HG02763 (cell line): ENCODE data around the gene LBX1.

Source experiments
- ATAC-seq: cut with Tn5 transposase; IDR thresholded peaks from one replicate; pipeline ENCODE4 v1.9.1; 2021; ENCODE audit warnings: mild to moderate bottlenecking, moderate library complexity; ENCODE audit not compliant: unreplicated experiment

LBX1 gene

DNA sequence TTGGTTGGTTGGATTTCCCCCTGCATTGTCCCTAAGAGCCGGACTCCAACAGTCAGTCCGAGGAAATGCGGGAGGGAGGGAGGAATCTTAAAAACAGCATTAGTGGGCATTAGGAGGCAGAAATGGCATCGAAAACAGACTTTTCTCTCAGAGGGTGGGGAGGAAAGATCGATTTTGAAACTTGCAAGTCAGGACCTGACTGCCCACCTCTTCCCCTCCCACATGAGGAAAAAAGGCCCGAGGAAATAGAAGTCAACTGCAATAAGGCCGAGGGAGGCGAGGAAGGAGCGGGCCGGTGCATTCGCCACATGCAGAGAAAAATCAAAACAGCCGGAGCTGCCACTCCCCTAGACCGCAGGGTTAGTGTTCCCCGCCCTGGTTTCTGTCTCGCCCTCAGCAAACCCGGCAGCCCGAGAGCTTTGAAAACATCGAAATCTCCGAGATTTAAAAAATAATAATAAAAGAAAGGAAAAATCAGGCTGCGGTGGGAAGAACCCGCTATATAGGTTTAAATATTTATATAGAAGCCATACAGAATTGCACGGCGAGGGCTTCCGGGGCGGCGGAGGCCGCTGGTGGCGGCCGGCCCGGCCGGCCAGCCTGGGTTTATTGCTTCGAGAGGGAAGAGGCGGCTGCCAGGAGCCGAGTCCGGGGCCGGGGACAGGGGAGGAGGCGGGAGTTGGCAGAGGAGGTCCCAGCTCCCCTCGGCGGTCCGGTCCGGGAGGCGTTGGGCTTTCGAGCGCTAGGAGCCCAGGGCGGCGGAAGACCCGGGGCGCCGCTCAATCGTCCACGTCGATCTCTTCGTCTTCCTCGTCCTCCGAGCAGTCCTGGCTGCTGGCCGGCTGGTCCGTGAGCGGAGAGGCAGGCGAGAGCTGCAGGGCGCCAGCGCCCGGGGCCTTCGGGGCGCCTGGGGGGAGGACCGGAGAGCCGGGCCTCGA lies 2.5 kb downstream of the LBX1 start:
- ATAC-seq = no peak

DNA sequence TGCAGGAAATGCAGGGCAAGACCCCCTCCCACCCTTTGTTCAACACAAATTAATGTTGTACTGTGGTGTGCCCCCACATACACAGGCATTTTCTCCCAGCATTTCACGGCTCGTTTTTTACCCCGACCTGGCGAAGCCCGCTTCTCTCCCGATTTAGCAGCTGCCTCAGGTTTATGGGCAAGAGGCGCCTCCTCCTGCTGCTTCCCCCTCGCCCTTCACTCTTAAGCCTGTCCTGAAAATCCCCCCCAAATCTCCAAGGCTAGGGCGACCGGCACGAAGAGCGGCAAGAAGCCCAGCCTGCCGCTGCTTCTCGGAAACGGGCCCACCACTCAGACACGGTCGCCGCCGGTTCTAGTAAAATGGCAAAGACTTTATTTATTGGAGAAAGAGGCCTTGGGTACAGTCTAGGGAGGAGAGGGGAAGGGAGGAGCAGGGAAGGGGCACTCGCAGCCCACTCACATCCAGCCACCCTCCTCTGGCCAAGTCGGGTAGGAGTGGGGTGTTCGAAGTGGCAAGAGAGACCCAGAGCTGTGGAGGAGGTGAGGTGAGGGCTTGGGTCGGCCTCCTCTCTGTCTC lies 3.3 kb downstream of the LBX1 start:
- ATAC-seq = no peak

GRCh38 chr10:101224910-101225823 lies 4.1 kb downstream of the LBX1 start:
- ATAC-seq = no peak

DNA sequence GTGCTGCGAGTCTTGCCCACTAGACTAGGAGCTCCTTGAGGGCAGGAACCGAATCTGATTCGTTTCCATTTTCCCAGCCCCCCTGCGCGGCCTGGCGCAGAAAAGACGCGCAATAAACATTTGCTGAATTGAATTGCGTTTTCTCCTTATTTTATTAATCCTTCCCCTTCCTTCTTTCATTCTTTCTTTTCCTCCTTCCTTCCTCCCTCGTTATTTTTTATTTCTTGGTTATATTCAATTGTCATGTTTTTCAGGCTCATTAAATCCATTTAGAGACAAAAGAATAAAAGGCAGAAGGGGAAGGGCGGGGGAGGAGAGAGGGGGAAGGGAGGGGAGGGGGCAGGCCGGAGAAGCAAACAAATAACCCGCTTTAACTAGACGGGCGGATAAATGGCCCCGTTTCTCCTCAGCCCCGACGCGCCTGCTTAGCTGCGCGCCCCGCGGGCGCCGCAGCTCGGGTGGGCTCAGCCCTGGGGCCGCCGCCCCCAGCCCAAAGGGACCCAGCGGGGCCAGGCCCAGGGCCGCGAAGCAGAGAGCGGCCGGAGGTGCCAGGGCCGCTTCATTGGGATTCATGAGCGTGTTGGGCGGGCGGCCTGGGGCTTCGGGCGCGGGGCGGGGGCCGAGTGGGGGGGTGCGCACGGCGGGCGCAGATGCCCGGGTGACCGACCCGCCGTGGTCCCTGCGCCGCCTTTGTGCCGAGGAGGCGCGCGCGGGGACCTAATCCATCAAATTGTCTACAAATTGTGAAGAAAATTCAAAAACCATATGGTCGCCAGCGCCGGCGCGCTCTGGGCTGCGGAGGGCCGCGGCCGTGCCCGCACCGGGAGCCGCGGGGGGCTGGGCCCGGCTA lies 5.0 kb downstream of the LBX1 start:
- no peak for ATAC-seq

DNA sequence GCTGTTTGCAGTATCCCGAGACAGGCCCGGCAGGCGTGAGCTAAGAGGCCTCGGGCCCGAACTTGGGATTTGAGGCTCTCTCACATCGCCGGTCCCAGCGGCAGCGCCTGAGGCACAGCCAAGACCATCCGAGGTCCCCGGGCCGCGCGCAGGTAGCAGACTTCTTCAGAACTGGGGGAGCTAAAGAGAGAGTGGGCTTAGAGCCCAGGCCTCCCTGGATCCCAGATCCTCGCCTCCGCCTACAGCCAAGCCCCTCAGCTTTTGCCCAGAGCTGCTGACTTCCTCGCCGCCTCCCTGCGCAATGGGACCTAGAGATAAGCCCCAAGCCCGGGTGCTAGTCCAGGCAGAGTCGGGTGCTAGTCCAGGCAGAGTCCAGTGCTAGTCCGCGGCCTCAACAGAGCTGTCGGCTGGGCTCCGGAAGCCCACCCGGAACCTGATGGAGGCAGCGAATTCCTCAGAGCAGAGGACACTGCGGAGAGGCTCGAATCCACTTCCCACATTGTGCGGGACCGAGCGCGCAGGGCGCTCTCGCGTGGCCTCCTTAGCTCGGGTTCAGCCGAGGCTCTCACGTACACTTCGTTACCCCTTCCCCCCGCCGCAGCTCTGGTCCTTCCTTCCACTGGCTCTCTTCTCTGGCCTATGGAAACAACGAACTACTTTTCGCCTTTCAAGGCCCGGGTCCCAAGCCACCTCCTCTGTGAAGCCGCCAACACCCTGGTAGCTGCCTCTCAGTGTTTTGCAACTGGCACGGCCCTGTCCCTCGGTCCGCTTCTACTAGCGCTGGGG lies 5.8 kb downstream of the LBX1 start:
- ATAC-seq = no peak

DNA sequence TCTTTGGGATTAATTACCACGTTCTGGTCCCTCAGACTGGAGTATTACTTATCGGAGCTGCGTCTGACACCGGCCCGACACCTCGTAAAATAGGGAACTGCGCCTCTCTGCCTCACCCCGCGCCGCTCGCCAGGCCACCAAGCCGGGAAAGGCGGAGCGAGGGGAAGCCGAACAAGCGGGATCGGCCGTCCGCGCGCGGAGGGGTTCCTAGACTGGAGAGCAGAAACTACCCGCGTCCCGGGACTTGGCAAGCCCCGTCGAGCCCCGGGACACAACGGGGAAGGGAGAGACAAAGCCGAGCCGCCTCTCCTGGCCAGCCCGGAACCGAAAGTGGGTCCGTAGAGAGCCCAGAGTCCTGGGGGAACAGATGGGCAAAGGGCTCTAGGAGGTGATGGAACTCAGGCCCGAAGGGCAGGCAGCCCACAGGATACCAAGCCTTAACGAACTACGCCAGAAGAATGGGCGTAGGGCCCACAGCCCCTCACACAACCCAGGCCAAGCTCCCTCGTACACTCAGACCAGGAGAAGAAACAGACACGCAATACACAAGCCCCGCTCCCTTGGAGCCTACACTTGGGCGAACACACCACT lies 6.5 kb downstream of the LBX1 start:
- ATAC-seq = no peak

DNA sequence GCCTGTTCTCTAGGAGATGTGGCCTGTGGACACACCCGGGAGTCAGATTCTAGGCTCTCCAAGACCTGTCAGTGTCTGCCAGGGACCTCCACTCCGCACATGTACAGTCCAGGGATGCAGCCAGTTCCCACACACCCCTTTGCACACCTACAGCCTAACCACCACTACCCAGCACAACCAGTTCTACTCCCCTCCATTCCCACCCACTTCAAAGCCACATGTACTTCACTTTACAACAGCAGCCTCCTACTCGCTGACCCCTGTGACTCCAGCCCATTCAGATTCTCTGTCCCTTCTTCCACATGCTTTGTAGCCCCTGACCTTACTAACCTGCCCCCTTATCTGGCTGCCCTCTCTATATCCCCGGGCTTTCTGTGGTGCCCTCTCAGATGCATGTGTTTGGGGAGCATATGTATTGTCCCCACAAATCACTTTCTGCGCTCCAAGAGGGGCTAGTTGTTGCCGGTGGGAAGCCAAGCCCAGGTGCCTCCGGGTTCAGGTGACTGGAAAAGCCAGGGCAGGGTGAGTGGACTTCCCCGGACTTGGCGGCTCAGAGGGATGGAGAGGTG lies 7.2 kb downstream of the LBX1 start:
- no peak for ATAC-seq

GRCh38 chr10:101221549-101221948 lies 7.7 kb downstream of the LBX1 start:
- ATAC-seq = no peak

- ATAC-seq = no peak
Measured at GRCh38 chr10:101219946-101220451, 9.3 kb downstream of the LBX1 start.

- no peak for ATAC-seq
Measured at GRCh38 chr10:101219139-101219945, 9.9 kb downstream of the LBX1 start.

DNA sequence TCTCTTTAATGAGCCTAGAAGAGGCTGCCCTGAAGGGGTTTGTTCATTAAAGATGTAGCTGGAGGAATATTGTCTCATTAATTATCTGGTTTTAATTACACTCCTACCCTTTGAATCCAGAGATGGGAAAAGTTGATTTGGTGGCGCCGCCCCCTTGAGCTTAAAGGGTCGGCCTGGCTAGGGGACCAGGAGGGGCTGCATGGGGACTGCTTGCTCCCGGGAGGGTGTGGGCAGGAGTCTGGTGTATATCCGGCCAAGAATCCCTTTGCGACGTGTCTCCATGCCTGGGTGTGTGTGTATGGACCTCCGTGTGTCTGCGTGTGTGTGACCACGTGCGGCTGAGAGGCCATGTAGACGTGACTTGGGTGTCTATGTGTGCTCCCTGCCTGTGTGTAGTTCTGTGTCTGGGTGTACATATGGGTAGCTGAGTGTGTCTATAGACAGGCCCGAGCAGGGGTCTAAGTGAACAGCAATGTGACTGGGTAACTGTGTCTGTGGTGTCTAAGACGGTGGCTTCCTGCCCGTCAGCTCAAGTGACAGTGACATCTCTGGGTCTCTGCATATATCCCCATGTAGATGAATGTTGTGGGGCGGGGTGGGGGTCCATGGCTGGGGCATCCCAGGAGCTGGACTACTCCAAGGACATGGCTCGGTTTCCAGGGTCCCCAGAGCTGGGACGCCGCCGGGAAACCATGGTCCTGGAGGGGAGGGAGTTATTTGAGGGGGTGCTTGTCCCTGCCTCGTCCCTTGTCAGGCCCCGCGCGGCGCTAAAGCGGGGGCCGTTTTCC lies 10.7 kb downstream of the LBX1 start:
- ATAC-seq = no peak

- no peak for ATAC-seq
Measured at GRCh38 chr10:101217450-101218281, 11.6 kb downstream of the LBX1 start.

GRCh38 chr10:101217044-101217425 lies 12.2 kb downstream of the LBX1 start:
- no peak for ATAC-seq

GRCh38 chr10:101216207-101217043 lies 12.8 kb downstream of the LBX1 start:
- ATAC-seq = no peak
